Osteoblast (primary cell): ENCODE results near the gene PEMT. TPM values are rescaled to one million over a fixed set of nuclear protein-coding genes. Genes with fewer than 3 reads are reported as not detected.
A peak's percentile ranks its signal among the peaks of the same experiment; 100 is the strongest.

Experiments
- DNase-seq: peaks from one replicate; pipeline ENCODE4 v3.0.0; 2011; ENCODE audit warnings: low spot score, mixed read lengths; ENCODE audit not compliant: insufficient read length; ENCODE audit errors: missing footprints
- H2AFZ ChIP-seq: 2 replicates; pipeline ENCODE4 v1.6.0; 2011; ENCODE audit warnings: mild to moderate bottlenecking, low read length
- H3K27ac ChIP-seq: 2 replicates; pipeline ENCODE4 v1.5.1; 2011; ENCODE audit warnings: mild to moderate bottlenecking, low read depth, low read length, moderate library complexity
- H3K27me3 ChIP-seq: 2 replicates; pipeline ENCODE4 v1.6.0; 2012; ENCODE audit warnings: mild to moderate bottlenecking, control low read depth, inconsistent platforms, low read length, moderate library complexity; ENCODE audit not compliant: insufficient read depth
- H3K36me3 ChIP-seq: 2 replicates; pipeline ENCODE4 v1.5.1; 2011; ENCODE audit warnings: mild to moderate bottlenecking, low read length, control low read depth, moderate library complexity; ENCODE audit not compliant: insufficient read depth
- H3K4me1 ChIP-seq: 2 replicates; pipeline ENCODE4 v1.5.1; 2011; ENCODE audit warnings: mild to moderate bottlenecking, low read length, control low read depth, moderate library complexity; ENCODE audit not compliant: insufficient read depth
- H3K4me2 ChIP-seq: 2 replicates; pipeline ENCODE4 v1.6.0; 2011; ENCODE audit warnings: mild to moderate bottlenecking, low read length; ENCODE audit not compliant: insufficient read depth
- H3K4me3 ChIP-seq: fragments of 200-600 bp; sonication (generic); 3 replicates; pipeline ENCODE4 v1.5.1; 2012; ENCODE audit warnings: mild to moderate bottlenecking, low read length, inconsistent platforms; ENCODE audit not compliant: insufficient read depth
- H3K79me2 ChIP-seq: 2 replicates; pipeline ENCODE4 v1.6.0; 2012; ENCODE audit warnings: mild to moderate bottlenecking, low read length, control low read depth, inconsistent platforms; ENCODE audit not compliant: insufficient read depth
- H3K9me3 ChIP-seq: 2 replicates; pipeline ENCODE4 v1.5.1; 2011; ENCODE audit warnings: low read depth, low read length, control low read depth
- H4K20me1 ChIP-seq: 2 replicates; pipeline ENCODE4 v1.6.0; 2012; ENCODE audit warnings: mild to moderate bottlenecking, low read length, control low read depth; ENCODE audit not compliant: insufficient read depth
- CTCF ChIP-seq: IDR thresholded peaks from 2 replicates; pipeline ENCODE4 v1.5.1; 2011; ENCODE audit warnings: mild to moderate bottlenecking, low read depth, low read length, moderate library complexity; ENCODE audit errors: extremely low read depth
- total RNA-seq: library from RNA; depleted of rRNA; stranded (reverse); fragments of >200 nt; gene quantifications from 2 replicates; pipeline ENCODE4 v1.2.3, GENCODE V29; 2012

The PEMT gene
- total RNA-seq, 1 donor: 26.4 TPM

DNA sequence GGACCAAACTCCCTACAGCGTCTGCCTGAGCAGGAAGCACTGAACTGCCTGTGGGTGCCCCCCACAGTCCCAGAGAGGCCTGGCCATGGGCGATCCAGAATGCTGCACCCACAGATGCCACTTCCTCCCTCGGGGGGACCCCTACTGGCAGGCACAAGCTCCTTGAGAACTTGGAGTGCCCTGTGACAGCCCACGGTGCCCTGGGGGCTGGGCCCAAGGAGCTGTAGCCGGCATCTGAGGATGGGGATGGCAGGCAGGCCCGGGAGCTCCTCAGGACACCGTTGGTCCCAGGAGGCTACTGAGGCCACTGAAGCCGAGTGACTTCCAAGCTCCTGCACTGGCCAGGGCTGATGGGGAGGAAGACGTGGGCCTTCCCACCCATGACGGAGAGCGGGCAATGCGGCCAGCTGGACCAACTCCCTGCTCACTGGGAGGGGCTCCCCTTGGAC, 80.2 kb downstream of the PEMT start:
- Histone ChIP-seq H3K9me3 (no peaks in the 10 kb centered on the region), H3K4me3 (no peak overlapping the region), H3K4me2 (no peak overlapping the region), H3K27ac (no peak overlapping the region), H3K27me3 (no peaks in the 10 kb centered on the region), H4K20me1 (no peaks in the 10 kb centered on the region), H2AFZ (no peak overlapping the region), H3K36me3 (no peaks in the 10 kb centered on the region), H3K4me1 (peaks cover 38% of the 10 kb centered on the region), H3K79me2 (no peaks in the 10 kb centered on the region)
- no peak for TF ChIP-seq CTCF
- peak; percentile 72 for DNase-seq

GRCh38 chr17:17510456-17511292, 80.8 kb downstream of the PEMT start:
- Histone ChIP-seq H4K20me1 (no peaks in the 10 kb centered on the region), H3K4me3 (no peak overlapping the region), H3K4me1 (peaks cover 32% of the 10 kb centered on the region), H3K36me3 (no peaks in the 10 kb centered on the region), H3K4me2 (no peak overlapping the region), H2AFZ (no peak overlapping the region), H3K27ac (no peak overlapping the region), H3K27me3 (no peaks in the 10 kb centered on the region), H3K9me3 (no peaks in the 10 kb centered on the region), H3K79me2 (no peaks in the 10 kb centered on the region)
- peak; percentile 69 for DNase-seq
- TF ChIP-seq CTCF: no peak

DNA sequence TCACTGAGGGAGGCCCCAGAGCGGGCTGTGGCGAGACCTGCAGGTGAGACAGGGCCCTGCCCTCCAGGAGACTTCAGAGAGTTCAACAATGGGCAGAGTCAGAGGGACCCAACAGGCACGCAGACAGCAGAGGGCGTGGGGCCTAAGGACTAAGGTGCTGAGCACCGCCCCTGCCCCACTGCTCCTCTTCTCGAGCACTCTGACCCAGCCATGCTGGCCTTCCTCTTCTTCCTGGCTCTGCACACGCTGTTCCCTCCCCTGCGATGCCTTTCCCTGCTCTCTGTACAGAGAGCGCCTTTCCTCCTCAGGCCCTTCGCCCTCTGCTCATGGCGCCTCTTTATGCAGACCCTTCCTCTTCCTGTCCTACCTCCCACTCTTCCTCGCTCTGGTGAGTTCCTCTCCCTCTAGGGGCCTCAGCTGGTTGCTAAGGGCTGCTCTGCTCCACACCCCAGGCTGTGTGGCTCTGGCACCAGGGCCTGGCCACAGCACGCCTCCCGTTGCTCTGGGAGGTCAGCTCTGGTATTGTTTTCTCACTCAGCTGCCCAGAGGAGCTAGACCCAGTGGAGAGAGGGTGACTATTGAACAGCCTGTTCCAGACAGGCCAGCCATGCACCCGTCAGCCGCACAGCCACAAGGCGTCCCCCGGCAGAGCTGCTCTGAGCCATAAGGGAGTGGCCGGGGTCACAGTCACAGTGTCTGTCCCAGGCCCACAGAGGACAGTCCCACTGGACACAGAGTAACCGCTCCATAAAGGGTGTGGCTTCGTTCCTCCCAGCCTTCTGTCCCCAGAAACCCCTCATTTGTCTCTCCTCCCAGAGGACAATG, 81.7 kb downstream of the PEMT start:
- peak; percentile 66 for DNase-seq
- no peaks in the 10 kb centered on the region for H3K36me3 ChIP-seq
- H3K4me1 ChIP-seq: peaks cover 23% of the 10 kb centered on the region
- no peak overlapping the region for H3K27ac ChIP-seq
- no peak overlapping the region for H3K4me3 ChIP-seq
- no peak overlapping the region for H3K4me2 ChIP-seq
- no peaks in the 10 kb centered on the region for H3K27me3 ChIP-seq
- no peaks in the 10 kb centered on the region for H4K20me1 ChIP-seq
- no peaks in the 10 kb centered on the region for H3K79me2 ChIP-seq
- H3K9me3 ChIP-seq: no peaks in the 10 kb centered on the region
- no peak for TF ChIP-seq CTCF
- H2AFZ ChIP-seq: no peak overlapping the region
